ENCODE data around the gene FXYD1. TPM values are rescaled to one million over a fixed set of nuclear protein-coding genes. Genes with fewer than 3 reads are reported as not detected.

Gene FXYD1
- polyA plus RNA-seq, 2 donors = 13.2 to 21.4 TPM

GRCh38 chr19:35122687-35123551, 15.7 kb upstream of the FXYD1 start:
- Histone ChIP-seq H3K36me3 (ENCODE audit: control insufficient read depth in 2 of 2, insufficient read depth in 2 of 2, low read length in 1 of 2) (peaks cover 0 to 5% of the 10 kb centered on the region in 2 donors), H3K27ac (ENCODE audit: low read depth in 2 of 2, low read length in 1 of 2) (peak overlapping the region; percentile 87 to 90), H3K4me3 (ENCODE audit: low read depth in 1 of 2, low read length in 2 of 2) (no peak overlapping the region), H3K27me3 (ENCODE audit: control insufficient read depth in 1 of 2, insufficient read depth in 2 of 2, low read length in 2 of 2) (no peaks in the 10 kb centered on the region), H3K4me1 (ENCODE audit: control insufficient read depth in 2 of 2, insufficient read depth in 2 of 2, low read length in 1 of 2) (peaks cover 5 to 52% of the 10 kb centered on the region in 2 donors), H3K9me3 (ENCODE audit: control insufficient read depth in 2 of 2, insufficient read depth in 1 of 2, low read depth in 1 of 2, low read length in 1 of 2) (no peaks in the 10 kb centered on the region)
- WGBS, 2 donors = 51 to 74% methylated on average over 19 of the region's 19 CpGs

- 48 to 60% methylated on average over 5 of the region's 5 CpGs for WGBS, 2 donors
- H3K4me3 ChIP-seq (ENCODE audit: low read depth in 1 of 2, low read length in 2 of 2) = no peak overlapping the region
- H3K9me3 ChIP-seq (ENCODE audit: control insufficient read depth in 2 of 2, insufficient read depth in 1 of 2, low read depth in 1 of 2, low read length in 1 of 2) = no peaks in the 10 kb centered on the region
- H3K27ac ChIP-seq (ENCODE audit: low read depth in 2 of 2, low read length in 1 of 2) = peak overlapping the region; percentile 87 to 90
- peaks cover 0 to 5% of the 10 kb centered on the region in 2 donors for H3K36me3 ChIP-seq (ENCODE audit: control insufficient read depth in 2 of 2, insufficient read depth in 2 of 2, low read length in 1 of 2)
- no peaks in the 10 kb centered on the region for H3K27me3 ChIP-seq (ENCODE audit: control insufficient read depth in 1 of 2, insufficient read depth in 2 of 2, low read length in 2 of 2)
- peaks cover 5 to 51% of the 10 kb centered on the region in 2 donors for H3K4me1 ChIP-seq (ENCODE audit: control insufficient read depth in 2 of 2, insufficient read depth in 2 of 2, low read length in 1 of 2)
Observed at GRCh38 chr19:35123573-35123972, 15.1 kb upstream of the FXYD1 start.

- Histone ChIP-seq H3K4me3 (ENCODE audit: low read depth in 1 of 2, low read length in 2 of 2) (peak overlapping the region; percentile 44 to 48), H3K36me3 (ENCODE audit: control insufficient read depth in 2 of 2, insufficient read depth in 2 of 2, low read length in 1 of 2) (peaks cover 0 to 3% of the 10 kb centered on the region in 2 donors), H3K9me3 (ENCODE audit: control insufficient read depth in 2 of 2, insufficient read depth in 1 of 2, low read depth in 1 of 2, low read length in 1 of 2) (no peaks in the 10 kb centered on the region), H3K27me3 (ENCODE audit: control insufficient read depth in 1 of 2, insufficient read depth in 2 of 2, low read length in 2 of 2) (no peaks in the 10 kb centered on the region), H3K27ac (ENCODE audit: low read depth in 2 of 2, low read length in 1 of 2) (peak overlapping the region; percentile 87 to 90), H3K4me1 (ENCODE audit: control insufficient read depth in 2 of 2, insufficient read depth in 2 of 2, low read length in 1 of 2) (peaks cover 5 to 44% of the 10 kb centered on the region in 2 donors)
- 9% methylated on average over 42 of the region's 42 CpGs for WGBS, 2 donors
Observed at GRCh38 chr19:35124098-35125060, 14.2 kb upstream of the FXYD1 start.

GRCh38 chr19:35125270-35125717, 13.3 kb upstream of the FXYD1 start:
- H3K9me3 ChIP-seq (ENCODE audit: control insufficient read depth in 2 of 2, insufficient read depth in 1 of 2, low read depth in 1 of 2, low read length in 1 of 2) = no peaks in the 10 kb centered on the region
- no peak overlapping the region for H3K4me3 ChIP-seq (ENCODE audit: low read depth in 1 of 2, low read length in 2 of 2)
- peaks cover 0 to 3% of the 10 kb centered on the region in 2 donors for H3K36me3 ChIP-seq (ENCODE audit: control insufficient read depth in 2 of 2, insufficient read depth in 2 of 2, low read length in 1 of 2)
- peaks cover 5 to 42% of the 10 kb centered on the region in 2 donors for H3K4me1 ChIP-seq (ENCODE audit: control insufficient read depth in 2 of 2, insufficient read depth in 2 of 2, low read length in 1 of 2)
- H3K27me3 ChIP-seq (ENCODE audit: control insufficient read depth in 1 of 2, insufficient read depth in 2 of 2, low read length in 2 of 2) = no peaks in the 10 kb centered on the region
- 72 to 79% methylated on average over 19 of the region's 19 CpGs for WGBS, 2 donors
- peak overlapping the region in 1 of 2 donors; percentile 15 for H3K27ac ChIP-seq (ENCODE audit: low read depth in 2 of 2, low read length in 1 of 2)

- Histone ChIP-seq H3K4me1 (ENCODE audit: control insufficient read depth in 2 of 2, insufficient read depth in 2 of 2, low read length in 1 of 2) (peaks cover 5 to 42% of the 10 kb centered on the region in 2 donors), H3K36me3 (ENCODE audit: control insufficient read depth in 2 of 2, insufficient read depth in 2 of 2, low read length in 1 of 2) (no peaks in the 10 kb centered on the region), H3K27me3 (ENCODE audit: control insufficient read depth in 1 of 2, insufficient read depth in 2 of 2, low read length in 2 of 2) (no peaks in the 10 kb centered on the region), H3K9me3 (ENCODE audit: control insufficient read depth in 2 of 2, insufficient read depth in 1 of 2, low read depth in 1 of 2, low read length in 1 of 2) (no peaks in the 10 kb centered on the region), H3K27ac (ENCODE audit: low read depth in 2 of 2, low read length in 1 of 2) (no peak overlapping the region), H3K4me3 (ENCODE audit: low read depth in 1 of 2, low read length in 2 of 2) (no peak overlapping the region)
- 67 to 77% methylated on average over 35 of the region's 35 CpGs for WGBS, 2 donors
Observed at GRCh38 chr19:35125749-35126623, 12.6 kb upstream of the FXYD1 start.

GRCh38 chr19:35126624-35126959, 12.0 kb upstream of the FXYD1 start:
- H3K4me3 ChIP-seq (ENCODE audit: low read depth in 1 of 2, low read length in 2 of 2) = no peak overlapping the region
- H3K4me1 ChIP-seq (ENCODE audit: control insufficient read depth in 2 of 2, insufficient read depth in 2 of 2, low read length in 1 of 2) = peaks cover 5 to 40% of the 10 kb centered on the region in 2 donors
- peak overlapping the region in 1 of 2 donors; percentile 12 for H3K27ac ChIP-seq (ENCODE audit: low read depth in 2 of 2, low read length in 1 of 2)

GRCh38 chr19:35127871-35128270, 10.8 kb upstream of the FXYD1 start:
- Histone ChIP-seq H3K27me3 (ENCODE audit: control insufficient read depth in 1 of 2, insufficient read depth in 2 of 2, low read length in 2 of 2) (no peaks in the 10 kb centered on the region), H3K36me3 (ENCODE audit: control insufficient read depth in 2 of 2, insufficient read depth in 2 of 2, low read length in 1 of 2) (no peaks in the 10 kb centered on the region), H3K4me1 (ENCODE audit: control insufficient read depth in 2 of 2, insufficient read depth in 2 of 2, low read length in 1 of 2) (peaks cover 5 to 34% of the 10 kb centered on the region in 2 donors), H3K27ac (ENCODE audit: low read depth in 2 of 2, low read length in 1 of 2) (peak overlapping the region; percentile 33 to 60), H3K4me3 (ENCODE audit: low read depth in 1 of 2, low read length in 2 of 2) (no peak overlapping the region), H3K9me3 (ENCODE audit: control insufficient read depth in 2 of 2, insufficient read depth in 1 of 2, low read depth in 1 of 2, low read length in 1 of 2) (no peaks in the 10 kb centered on the region)
- 50 to 71% methylated on average over 7 of the region's 7 CpGs for WGBS, 2 donors

More at GRCh38 chr19:35126624-35126959, 12.0 kb upstream of the FXYD1 start:
- H3K9me3 ChIP-seq (ENCODE audit: control insufficient read depth in 2 of 2, insufficient read depth in 1 of 2, low read depth in 1 of 2, low read length in 1 of 2) = no peaks in the 10 kb centered on the region
- no peaks in the 10 kb centered on the region for H3K36me3 ChIP-seq (ENCODE audit: control insufficient read depth in 2 of 2, insufficient read depth in 2 of 2, low read length in 1 of 2)
- no peaks in the 10 kb centered on the region for H3K27me3 ChIP-seq (ENCODE audit: control insufficient read depth in 1 of 2, insufficient read depth in 2 of 2, low read length in 2 of 2)
- 51% methylated on average over 17 to 20 of the region's 20 CpGs for WGBS, 2 donors

GRCh38 chr19:35128398-35129057, 10.1 kb upstream of the FXYD1 start:
- Histone ChIP-seq H3K27ac (ENCODE audit: low read depth in 2 of 2, low read length in 1 of 2) (no peak overlapping the region), H3K4me1 (ENCODE audit: control insufficient read depth in 2 of 2, insufficient read depth in 2 of 2, low read length in 1 of 2) (peaks cover 5 to 30% of the 10 kb centered on the region in 2 donors), H3K4me3 (ENCODE audit: low read depth in 1 of 2, low read length in 2 of 2) (no peak overlapping the region), H3K27me3 (ENCODE audit: control insufficient read depth in 1 of 2, insufficient read depth in 2 of 2, low read length in 2 of 2) (no peaks in the 10 kb centered on the region), H3K36me3 (ENCODE audit: control insufficient read depth in 2 of 2, insufficient read depth in 2 of 2, low read length in 1 of 2) (no peaks in the 10 kb centered on the region), H3K9me3 (ENCODE audit: control insufficient read depth in 2 of 2, insufficient read depth in 1 of 2, low read depth in 1 of 2, low read length in 1 of 2) (no peaks in the 10 kb centered on the region)
- 83 to 92% methylated on average over 9 of the region's 9 CpGs for WGBS, 2 donors
